NCI-H510A treated with DMSO at 0.1 percent for 48 hours (cell line): ENCODE data around the gene HCST.
"Not testable (repeated sequence)": the region's sequence is repeated elsewhere in the genome, so short reads cannot be mapped to it uniquely, and the experiment has no call there.

ENCODE experiments used
- DNase-seq: peaks from one replicate; lab custom pipeline; 2025; lab: John Stamatoyannopoulos, UW

The HCST gene

GRCh38 chr19:35904311-35905068 is 2.2 kb downstream of the HCST start:
- no peak for DNase-seq

- no peak for DNase-seq
Observed at GRCh38 chr19:35905178-35905727, 2.9 kb downstream of the HCST start.

GRCh38 chr19:35907377-35907745 is 5.0 kb downstream of the HCST start:
- no peak for DNase-seq

GRCh38 chr19:35908010-35908441 is 5.7 kb downstream of the HCST start, which contains the start of gene TYROBP:
TSS of gene TYROBP (minus strand) at chr19:35908295. CDS start at chr19:35908228, 67 bp downstream.
- no peak for DNase-seq

- no peak for DNase-seq
Observed at GRCh38 chr19:35908973-35909683, 6.8 kb downstream of the HCST start.

- no peak for DNase-seq
Observed at GRCh38 chr19:35909684-35910035, 7.3 kb downstream of the HCST start.

GRCh38 chr19:35910355-35910754 is 8.0 kb downstream of the HCST start:
- not testable (repeated sequence) for DNase-seq

GRCh38 chr19:35911173-35911572 is 8.8 kb downstream of the HCST start:
- no peak for DNase-seq

GRCh38 chr19:35911790-35912189 is 9.5 kb downstream of the HCST start:
- DNase-seq, result no peak

- no peak for DNase-seq
Observed at GRCh38 chr19:35913589-35913988, 11.3 kb downstream of the HCST start.

- no peak for DNase-seq
Observed at GRCh38 chr19:35915443-35915842, 13.1 kb downstream of the HCST start.

- no peak for DNase-seq
Observed at GRCh38 chr19:35919306-35919705, 17.0 kb downstream of the HCST start.

- no peak for DNase-seq
Observed at GRCh38 chr19:35921012-35921411, 18.7 kb downstream of the HCST start.

- no peak for DNase-seq
Observed at GRCh38 chr19:35925501-35925900, 23.2 kb downstream of the HCST start.

GRCh38 chr19:35928507-35928906 is 26.2 kb downstream of the HCST start:
- no peak for DNase-seq

GRCh38 chr19:35929876-35930275 is 27.5 kb downstream of the HCST start:
- no peak for DNase-seq

- DNase-seq, result peak; percentile 98
Observed at GRCh38 chr19:35931161-35931873, 29.0 kb downstream of the HCST start.

- no peak for DNase-seq
Observed at GRCh38 chr19:35931874-35932202, 29.5 kb downstream of the HCST start.

GRCh38 chr19:35932291-35932936 is 30.1 kb downstream of the HCST start:
- peak; percentile 34 for DNase-seq

- peak; percentile 89 for DNase-seq
Observed at GRCh38 chr19:35935911-35936737, 33.8 kb downstream of the HCST start, which contains the start of gene LRFN3. TSS of gene LRFN3 (plus strand) at chr19:35936374. CDS start at chr19:35939426, 3,052 bp downstream.

- DNase-seq, result no peak
Observed at GRCh38 chr19:35936738-35937268, 34.5 kb downstream of the HCST start.
